Liver (tissue), 3 donors: Measurements from ENCODE around the gene C1QL3.

Source experiments
- GABPA ChIP-seq, 2 donors: IDR thresholded peaks in 1 of 2; conservative IDR thresholded peaks in 1 of 2; 2 replicates each; pipeline ENCODE4 v1.6.1; 2016; ENCODE audit warnings: antibody characterized with exemption in 2 of 2, mild to moderate bottlenecking in 1 of 2, moderate library complexity in 1 of 2
- HNF4A ChIP-seq, 2 donors: conservative IDR thresholded peaks; 2 replicates each; pipeline ENCODE4 v1.6.1; 2016; ENCODE audit warnings: antibody characterized with exemption in 2 of 2, mild to moderate bottlenecking in 2 of 2
- JUND ChIP-seq, 2 donors: IDR thresholded peaks; 2 replicates each; pipeline ENCODE4 v1.6.1; 2016; ENCODE audit warnings: antibody characterized with exemption in 2 of 2
- RAD21 ChIP-seq, 2 donors: IDR thresholded peaks; 2 replicates each; pipeline ENCODE4 v1.6.1; 2016; ENCODE audit warnings: antibody characterized with exemption in 2 of 2, mild to moderate bottlenecking in 2 of 2
- RXRA ChIP-seq, 2 donors: IDR thresholded peaks; 2 replicates each; pipeline ENCODE4 v1.6.1; 2017 to 2018; ENCODE audit warnings: antibody characterized with exemption in 2 of 2, mild to moderate bottlenecking in 1 of 2
- SP1 ChIP-seq: IDR thresholded peaks from 2 replicates; pipeline ENCODE4 v1.6.1; 2018; ENCODE audit warnings: antibody characterized with exemption, mild to moderate bottlenecking
- TAF1 ChIP-seq: conservative IDR thresholded peaks from 2 replicates; pipeline ENCODE4 v1.6.1; 2016; ENCODE audit warnings: antibody characterized with exemption, mild to moderate bottlenecking
- TF ChIP-seq, protein P1 (sequence below): fragments of 150-350 bp; IDR thresholded peaks from 2 replicates; pipeline ENCODE4 v1.5.1; 2017; ENCODE audit warnings: improper control_type of control experiment, low read depth, low read length; ENCODE audit not compliant: missing input control
- TF ChIP-seq, protein P2 (sequence below): IDR thresholded peaks from 2 replicates; pipeline ENCODE4 v1.6.1; 2016; ENCODE audit warnings: antibody characterized with exemption
- TF ChIP-seq, protein P3 (sequence below): IDR thresholded peaks from 2 replicates; pipeline ENCODE4 v1.6.1; 2016; ENCODE audit warnings: antibody characterized with exemption, mild to moderate bottlenecking
- TF ChIP-seq, protein P4 (sequence below): IDR thresholded peaks from 2 replicates; pipeline ENCODE4 v1.6.1; 2016; ENCODE audit warnings: antibody characterized with exemption
- donor health status: healthy.
- donor health status: healthy.

DNA sequence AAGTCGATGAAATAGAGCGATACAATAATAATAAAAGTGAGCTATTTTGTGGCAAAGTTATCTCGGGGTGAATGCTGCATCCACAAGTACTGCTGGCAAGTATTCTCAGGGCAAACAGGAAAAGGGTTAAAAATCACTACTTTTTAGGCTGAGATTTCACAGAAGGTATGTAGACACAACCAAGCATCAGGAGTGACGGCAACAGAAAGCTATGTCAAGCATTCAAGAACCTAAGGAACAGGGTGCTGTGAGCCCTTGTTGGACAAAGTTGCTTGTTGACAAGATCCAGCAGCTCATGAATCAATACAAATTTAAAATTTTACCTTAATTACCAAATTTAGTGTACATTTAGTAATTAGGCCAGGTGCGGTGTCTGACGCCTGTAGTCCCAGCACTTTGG lies 41.2 kb upstream of the C1QL3 start:
- TF ChIP-seq, protein P1, sequence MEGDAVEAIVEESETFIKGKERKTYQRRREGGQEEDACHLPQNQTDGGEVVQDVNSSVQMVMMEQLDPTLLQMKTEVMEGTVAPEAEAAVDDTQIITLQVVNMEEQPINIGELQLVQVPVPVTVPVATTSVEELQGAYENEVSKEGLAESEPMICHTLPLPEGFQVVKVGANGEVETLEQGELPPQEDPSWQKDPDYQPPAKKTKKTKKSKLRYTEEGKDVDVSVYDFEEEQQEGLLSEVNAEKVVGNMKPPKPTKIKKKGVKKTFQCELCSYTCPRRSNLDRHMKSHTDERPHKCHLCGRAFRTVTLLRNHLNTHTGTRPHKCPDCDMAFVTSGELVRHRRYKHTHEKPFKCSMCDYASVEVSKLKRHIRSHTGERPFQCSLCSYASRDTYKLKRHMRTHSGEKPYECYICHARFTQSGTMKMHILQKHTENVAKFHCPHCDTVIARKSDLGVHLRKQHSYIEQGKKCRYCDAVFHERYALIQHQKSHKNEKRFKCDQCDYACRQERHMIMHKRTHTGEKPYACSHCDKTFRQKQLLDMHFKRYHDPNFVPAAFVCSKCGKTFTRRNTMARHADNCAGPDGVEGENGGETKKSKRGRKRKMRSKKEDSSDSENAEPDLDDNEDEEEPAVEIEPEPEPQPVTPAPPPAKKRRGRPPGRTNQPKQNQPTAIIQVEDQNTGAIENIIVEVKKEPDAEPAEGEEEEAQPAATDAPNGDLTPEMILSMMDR, result no peak
- no peak for TF ChIP-seq TAF1
- no peak for TF ChIP-seq HNF4A (conservative IDR thresholded peaks at IDR 0.05)
- no peak for TF ChIP-seq JUND (IDR thresholded peaks at IDR 0.05)
- TF ChIP-seq, protein P2, sequence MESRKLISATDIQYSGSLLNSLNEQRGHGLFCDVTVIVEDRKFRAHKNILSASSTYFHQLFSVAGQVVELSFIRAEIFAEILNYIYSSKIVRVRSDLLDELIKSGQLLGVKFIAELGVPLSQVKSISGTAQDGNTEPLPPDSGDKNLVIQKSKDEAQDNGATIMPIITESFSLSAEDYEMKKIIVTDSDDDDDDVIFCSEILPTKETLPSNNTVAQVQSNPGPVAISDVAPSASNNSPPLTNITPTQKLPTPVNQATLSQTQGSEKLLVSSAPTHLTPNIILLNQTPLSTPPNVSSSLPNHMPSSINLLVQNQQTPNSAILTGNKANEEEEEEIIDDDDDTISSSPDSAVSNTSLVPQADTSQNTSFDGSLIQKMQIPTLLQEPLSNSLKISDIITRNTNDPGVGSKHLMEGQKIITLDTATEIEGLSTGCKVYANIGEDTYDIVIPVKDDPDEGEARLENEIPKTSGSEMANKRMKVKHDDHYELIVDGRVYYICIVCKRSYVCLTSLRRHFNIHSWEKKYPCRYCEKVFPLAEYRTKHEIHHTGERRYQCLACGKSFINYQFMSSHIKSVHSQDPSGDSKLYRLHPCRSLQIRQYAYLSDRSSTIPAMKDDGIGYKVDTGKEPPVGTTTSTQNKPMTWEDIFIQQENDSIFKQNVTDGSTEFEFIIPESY, result no peak
- TF ChIP-seq RAD21 (IDR thresholded peaks at IDR 0.05), result no peak
- TF ChIP-seq, protein P3, sequence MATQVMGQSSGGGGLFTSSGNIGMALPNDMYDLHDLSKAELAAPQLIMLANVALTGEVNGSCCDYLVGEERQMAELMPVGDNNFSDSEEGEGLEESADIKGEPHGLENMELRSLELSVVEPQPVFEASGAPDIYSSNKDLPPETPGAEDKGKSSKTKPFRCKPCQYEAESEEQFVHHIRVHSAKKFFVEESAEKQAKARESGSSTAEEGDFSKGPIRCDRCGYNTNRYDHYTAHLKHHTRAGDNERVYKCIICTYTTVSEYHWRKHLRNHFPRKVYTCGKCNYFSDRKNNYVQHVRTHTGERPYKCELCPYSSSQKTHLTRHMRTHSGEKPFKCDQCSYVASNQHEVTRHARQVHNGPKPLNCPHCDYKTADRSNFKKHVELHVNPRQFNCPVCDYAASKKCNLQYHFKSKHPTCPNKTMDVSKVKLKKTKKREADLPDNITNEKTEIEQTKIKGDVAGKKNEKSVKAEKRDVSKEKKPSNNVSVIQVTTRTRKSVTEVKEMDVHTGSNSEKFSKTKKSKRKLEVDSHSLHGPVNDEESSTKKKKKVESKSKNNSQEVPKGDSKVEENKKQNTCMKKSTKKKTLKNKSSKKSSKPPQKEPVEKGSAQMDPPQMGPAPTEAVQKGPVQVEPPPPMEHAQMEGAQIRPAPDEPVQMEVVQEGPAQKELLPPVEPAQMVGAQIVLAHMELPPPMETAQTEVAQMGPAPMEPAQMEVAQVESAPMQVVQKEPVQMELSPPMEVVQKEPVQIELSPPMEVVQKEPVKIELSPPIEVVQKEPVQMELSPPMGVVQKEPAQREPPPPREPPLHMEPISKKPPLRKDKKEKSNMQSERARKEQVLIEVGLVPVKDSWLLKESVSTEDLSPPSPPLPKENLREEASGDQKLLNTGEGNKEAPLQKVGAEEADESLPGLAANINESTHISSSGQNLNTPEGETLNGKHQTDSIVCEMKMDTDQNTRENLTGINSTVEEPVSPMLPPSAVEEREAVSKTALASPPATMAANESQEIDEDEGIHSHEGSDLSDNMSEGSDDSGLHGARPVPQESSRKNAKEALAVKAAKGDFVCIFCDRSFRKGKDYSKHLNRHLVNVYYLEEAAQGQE, result no peak
- TF ChIP-seq GABPA (IDR thresholded peaks at IDR 0.05 in 1 of 2, conservative IDR thresholded peaks at IDR 0.05 in 1 of 2), result no peak
- TF ChIP-seq RXRA (IDR thresholded peaks at IDR 0.05), result no peak
- no peak for TF ChIP-seq SP1
- TF ChIP-seq, protein P4, sequence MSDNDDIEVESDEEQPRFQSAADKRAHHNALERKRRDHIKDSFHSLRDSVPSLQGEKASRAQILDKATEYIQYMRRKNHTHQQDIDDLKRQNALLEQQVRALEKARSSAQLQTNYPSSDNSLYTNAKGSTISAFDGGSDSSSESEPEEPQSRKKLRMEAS, result no peak
